OCI-LY3 (cell line): ENCODE data around the gene CHRM4.

Experiments used
- CTCF ChIP-seq: fragments of 200-600, 300-600 bp; sonication (generic); IDR thresholded peaks from 2 replicates; pipeline ENCODE4 v1.5.1; 2014; ENCODE audit warnings: antibody characterized with exemption, low read length, low read depth
- EZH2phosphoT487 ChIP-seq: fragments of 200-600 bp; shearing (Covaris generic); IDR thresholded peaks from 2 replicates; pipeline ENCODE4 v1.6.1; 2018; ENCODE audit warnings: antibody characterized with exemption, mixed run types, low read depth

DNA sequence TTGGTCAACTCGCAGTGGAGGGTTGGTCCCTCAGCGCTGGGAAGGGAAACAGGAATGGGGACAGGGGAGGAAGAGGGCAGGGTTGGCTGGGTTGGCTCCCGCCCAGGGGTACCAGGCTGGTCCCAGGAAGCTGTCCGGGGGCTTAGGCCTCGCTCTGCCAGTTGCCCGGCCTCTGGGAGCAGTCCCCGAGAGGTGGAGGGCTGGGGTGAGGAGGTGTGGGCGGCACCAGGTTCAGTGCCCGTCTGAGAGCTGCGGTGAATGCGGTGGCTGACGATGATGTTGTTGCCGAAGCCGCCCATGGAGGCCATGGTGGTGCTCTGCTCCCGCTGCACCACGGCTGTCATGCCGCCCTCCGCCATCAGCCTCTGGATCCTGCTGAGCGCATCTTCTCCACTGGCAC is 6.0 kb upstream of the CHRM4 start:
- no peak for TF ChIP-seq CTCF
- no peak for TF ChIP-seq EZH2phosphoT487
